ENCODE data around the gene ST8SIA6.
"Not testable (repeated sequence)": the region's sequence is repeated elsewhere in the genome, so short reads cannot be mapped to it uniquely, and the experiment has no call there.

Gene ST8SIA6

DNA sequence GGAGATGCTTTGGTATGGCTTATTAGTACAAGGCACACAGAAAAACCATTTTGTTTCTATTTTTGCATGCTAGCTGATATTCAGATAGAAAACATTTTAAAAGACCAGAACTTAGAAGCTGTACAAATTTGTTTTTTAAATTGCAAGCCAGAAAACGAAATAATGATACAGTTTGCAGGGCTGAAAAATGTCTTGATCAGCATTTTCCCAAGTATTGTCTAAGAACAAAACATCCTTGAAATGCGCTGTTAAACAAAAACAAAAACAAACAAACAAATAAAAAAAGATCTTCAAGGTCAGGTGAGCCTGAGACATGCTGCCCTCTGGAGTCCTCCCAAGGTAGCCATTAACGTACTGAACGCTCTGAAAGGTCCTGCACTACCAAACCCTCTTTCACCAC lies 128.0 kb downstream of the ST8SIA6 start:
- H3K4me3 ChIP-seq (replicated peaks; ENCODE audit: insufficient read depth, low read length), result no peak overlapping the region
- no peak overlapping the region for H3K27ac ChIP-seq (replicated peaks)
- H3K27me3 ChIP-seq (ENCODE audit: insufficient read depth, poor library complexity, severe bottlenecking), result no peaks in the 10 kb centered on the region
- DNase-seq (ENCODE audit: low read depth in 1 of 2, low spot score in 1 of 2), result no peak
- no peak for TF ChIP-seq POLR2AphosphoS5 (IDR thresholded peaks at IDR 0.05; ENCODE audit: low read depth)
- TF ChIP-seq, protein P1, sequence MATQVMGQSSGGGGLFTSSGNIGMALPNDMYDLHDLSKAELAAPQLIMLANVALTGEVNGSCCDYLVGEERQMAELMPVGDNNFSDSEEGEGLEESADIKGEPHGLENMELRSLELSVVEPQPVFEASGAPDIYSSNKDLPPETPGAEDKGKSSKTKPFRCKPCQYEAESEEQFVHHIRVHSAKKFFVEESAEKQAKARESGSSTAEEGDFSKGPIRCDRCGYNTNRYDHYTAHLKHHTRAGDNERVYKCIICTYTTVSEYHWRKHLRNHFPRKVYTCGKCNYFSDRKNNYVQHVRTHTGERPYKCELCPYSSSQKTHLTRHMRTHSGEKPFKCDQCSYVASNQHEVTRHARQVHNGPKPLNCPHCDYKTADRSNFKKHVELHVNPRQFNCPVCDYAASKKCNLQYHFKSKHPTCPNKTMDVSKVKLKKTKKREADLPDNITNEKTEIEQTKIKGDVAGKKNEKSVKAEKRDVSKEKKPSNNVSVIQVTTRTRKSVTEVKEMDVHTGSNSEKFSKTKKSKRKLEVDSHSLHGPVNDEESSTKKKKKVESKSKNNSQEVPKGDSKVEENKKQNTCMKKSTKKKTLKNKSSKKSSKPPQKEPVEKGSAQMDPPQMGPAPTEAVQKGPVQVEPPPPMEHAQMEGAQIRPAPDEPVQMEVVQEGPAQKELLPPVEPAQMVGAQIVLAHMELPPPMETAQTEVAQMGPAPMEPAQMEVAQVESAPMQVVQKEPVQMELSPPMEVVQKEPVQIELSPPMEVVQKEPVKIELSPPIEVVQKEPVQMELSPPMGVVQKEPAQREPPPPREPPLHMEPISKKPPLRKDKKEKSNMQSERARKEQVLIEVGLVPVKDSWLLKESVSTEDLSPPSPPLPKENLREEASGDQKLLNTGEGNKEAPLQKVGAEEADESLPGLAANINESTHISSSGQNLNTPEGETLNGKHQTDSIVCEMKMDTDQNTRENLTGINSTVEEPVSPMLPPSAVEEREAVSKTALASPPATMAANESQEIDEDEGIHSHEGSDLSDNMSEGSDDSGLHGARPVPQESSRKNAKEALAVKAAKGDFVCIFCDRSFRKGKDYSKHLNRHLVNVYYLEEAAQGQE (IDR thresholded peaks at IDR 0.05; ENCODE audit: insufficient replicate concordance, low read depth), result no peak
- no peak for TF ChIP-seq GABPA (IDR thresholded peaks at IDR 0.05; ENCODE audit: low read depth)
- TF ChIP-seq, protein P2, sequence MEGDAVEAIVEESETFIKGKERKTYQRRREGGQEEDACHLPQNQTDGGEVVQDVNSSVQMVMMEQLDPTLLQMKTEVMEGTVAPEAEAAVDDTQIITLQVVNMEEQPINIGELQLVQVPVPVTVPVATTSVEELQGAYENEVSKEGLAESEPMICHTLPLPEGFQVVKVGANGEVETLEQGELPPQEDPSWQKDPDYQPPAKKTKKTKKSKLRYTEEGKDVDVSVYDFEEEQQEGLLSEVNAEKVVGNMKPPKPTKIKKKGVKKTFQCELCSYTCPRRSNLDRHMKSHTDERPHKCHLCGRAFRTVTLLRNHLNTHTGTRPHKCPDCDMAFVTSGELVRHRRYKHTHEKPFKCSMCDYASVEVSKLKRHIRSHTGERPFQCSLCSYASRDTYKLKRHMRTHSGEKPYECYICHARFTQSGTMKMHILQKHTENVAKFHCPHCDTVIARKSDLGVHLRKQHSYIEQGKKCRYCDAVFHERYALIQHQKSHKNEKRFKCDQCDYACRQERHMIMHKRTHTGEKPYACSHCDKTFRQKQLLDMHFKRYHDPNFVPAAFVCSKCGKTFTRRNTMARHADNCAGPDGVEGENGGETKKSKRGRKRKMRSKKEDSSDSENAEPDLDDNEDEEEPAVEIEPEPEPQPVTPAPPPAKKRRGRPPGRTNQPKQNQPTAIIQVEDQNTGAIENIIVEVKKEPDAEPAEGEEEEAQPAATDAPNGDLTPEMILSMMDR (IDR thresholded peaks at IDR 0.05; ENCODE audit: insufficient read depth, low read length), result no peak
- TF ChIP-seq SPI1 (IDR thresholded peaks at IDR 0.05; ENCODE audit: borderline replicate concordance, low read depth), result no peak

DNA sequence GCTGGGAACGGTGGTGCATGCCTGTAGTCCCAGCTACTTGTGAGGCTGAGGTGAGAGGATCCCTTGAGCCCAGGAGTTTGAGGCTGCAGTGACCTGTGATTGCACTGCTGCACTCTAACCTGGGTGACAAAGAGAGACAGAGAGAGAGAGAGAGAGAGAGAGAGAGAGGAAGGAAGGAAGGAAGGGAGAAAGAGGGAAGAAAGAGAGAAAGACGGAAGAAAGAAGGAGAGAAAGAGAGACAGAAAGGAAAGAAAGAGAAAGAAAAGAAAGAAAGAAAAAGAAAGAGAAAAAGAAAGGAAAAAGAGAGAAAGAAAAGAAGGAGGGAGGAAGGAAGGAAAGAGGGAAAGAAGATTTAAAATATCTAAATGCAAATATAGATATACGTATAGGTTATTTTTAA lies 132.4 kb downstream of the ST8SIA6 start:
- not testable (repeated sequence) for H3K27me3 ChIP-seq (ENCODE audit: insufficient read depth, poor library complexity, severe bottlenecking); H3K27ac ChIP-seq (replicated peaks); H3K4me3 ChIP-seq (replicated peaks; ENCODE audit: insufficient read depth, low read length); DNase-seq (ENCODE audit: low read depth in 1 of 2, low spot score in 1 of 2)

DNA sequence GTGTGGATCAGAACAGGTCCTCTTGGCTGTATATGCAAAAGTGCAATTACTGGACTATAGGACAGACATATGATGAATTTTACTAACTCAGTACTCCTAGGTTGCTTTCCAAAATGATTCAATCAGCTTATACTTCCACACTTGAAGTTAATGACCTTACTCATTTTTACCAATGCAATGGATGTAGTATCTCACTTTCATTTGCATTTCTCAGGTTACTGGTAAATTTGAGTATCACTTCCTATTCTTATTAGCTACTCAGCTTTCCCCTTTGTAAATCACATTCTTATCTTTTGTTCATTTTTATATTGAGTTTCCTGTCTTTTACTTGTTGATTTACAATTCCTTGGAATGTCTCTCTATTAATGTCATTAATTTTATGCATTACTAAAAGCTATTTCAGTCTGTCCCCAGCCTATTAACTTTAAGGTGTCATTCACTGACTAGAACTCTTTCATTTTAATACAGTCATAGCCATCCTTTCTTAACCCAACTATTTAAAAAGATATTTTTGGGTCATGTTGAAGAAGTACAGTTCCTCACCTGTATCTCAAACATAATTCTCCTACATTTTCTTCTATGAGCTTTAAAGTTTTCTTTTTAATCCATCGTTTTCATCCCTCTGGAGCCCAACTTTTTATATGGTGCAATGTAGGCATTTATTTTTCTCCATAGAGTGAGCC lies 137.8 kb downstream of the ST8SIA6 start:
- Histone ChIP-seq H3K27ac (replicated peaks) (no peak overlapping the region), H3K4me3 (replicated peaks; ENCODE audit: insufficient read depth, low read length) (no peak overlapping the region), H3K27me3 (ENCODE audit: insufficient read depth, poor library complexity, severe bottlenecking) (no peaks in the 10 kb centered on the region)
- TF ChIP-seq SPI1 (IDR thresholded peaks at IDR 0.05; ENCODE audit: borderline replicate concordance, low read depth), result no peak
- TF ChIP-seq, protein P1 (IDR thresholded peaks at IDR 0.05; ENCODE audit: insufficient replicate concordance, low read depth), result no peak
- TF ChIP-seq, protein P2 (IDR thresholded peaks at IDR 0.05; ENCODE audit: insufficient read depth, low read length), result no peak
- TF ChIP-seq GABPA (IDR thresholded peaks at IDR 0.05; ENCODE audit: low read depth), result no peak
- TF ChIP-seq POLR2AphosphoS5 (IDR thresholded peaks at IDR 0.05; ENCODE audit: low read depth), result no peak
- DNase-seq (ENCODE audit: low read depth in 1 of 2, low spot score in 1 of 2), result no peak

DNA sequence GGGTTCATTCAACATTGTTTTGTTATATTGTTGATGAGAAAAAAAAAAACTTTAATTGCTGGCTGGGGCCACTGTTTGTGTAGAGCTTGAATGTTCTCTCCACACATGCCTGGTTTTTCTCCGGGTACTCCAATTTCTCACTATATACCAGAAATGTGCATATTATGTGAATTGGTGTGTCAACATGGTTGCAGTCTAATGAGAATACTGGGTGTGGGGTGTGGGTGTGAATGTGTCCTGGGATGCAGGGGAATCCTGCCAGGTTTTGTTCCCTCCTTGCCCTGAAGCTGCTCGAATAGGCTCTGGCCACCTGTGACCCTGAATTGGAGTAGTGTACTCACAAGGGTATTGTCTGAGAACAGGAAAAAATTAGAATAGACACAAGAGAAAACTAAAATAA lies 145.0 kb downstream of the ST8SIA6 start:
- no peaks in the 10 kb centered on the region for H3K27me3 ChIP-seq (ENCODE audit: insufficient read depth, poor library complexity, severe bottlenecking)
- no peak for DNase-seq (ENCODE audit: low read depth in 1 of 2, low spot score in 1 of 2)

More for the DNA sequence above, 145.0 kb downstream of the ST8SIA6 start:
- TF ChIP-seq GABPA (IDR thresholded peaks at IDR 0.05; ENCODE audit: low read depth), result no peak
- TF ChIP-seq SPI1 (IDR thresholded peaks at IDR 0.05; ENCODE audit: borderline replicate concordance, low read depth), result no peak
- TF ChIP-seq, protein P2 (IDR thresholded peaks at IDR 0.05; ENCODE audit: insufficient read depth, low read length), result no peak
- TF ChIP-seq, protein P1 (IDR thresholded peaks at IDR 0.05; ENCODE audit: insufficient replicate concordance, low read depth), result no peak
- no peak for TF ChIP-seq POLR2AphosphoS5 (IDR thresholded peaks at IDR 0.05; ENCODE audit: low read depth)
- Histone ChIP-seq H3K27ac (replicated peaks) (no peak overlapping the region), H3K4me3 (replicated peaks; ENCODE audit: insufficient read depth, low read length) (no peak overlapping the region)
